Adrenal gland (tissue), 12 donors: ENCODE data around the gene VPS26B. TPM values are rescaled to one million over a fixed set of nuclear protein-coding genes. Genes with fewer than 3 reads are reported as not detected.

Experiments used
- DNase-seq, 7 donors: peaks; one replicate each; pipeline ENCODE4 v3.0.0-alpha.2; 2019 to 2020
- H3K27ac ChIP-seq, 5 donors: fragments of 200-600 bp; sonication (generic) in 4 of 5; 1 replicate in 3 of 5; 2 replicates in 2 of 5; pipeline versions ENCODE4 v1.5.1 to v1.8.0; 2016 to 2020; ENCODE audit warnings: mild to moderate bottlenecking in 1 of 5
- H3K27me3 ChIP-seq: fragments of 200-600 bp; 2 replicates; pipeline ENCODE4 v1.8.0; 2021
- H3K36me3 ChIP-seq, 2 donors: fragments of 200-600 bp; replicated peaks in 1 of 2; 1 replicate in 1 of 2; 2 replicates in 1 of 2; pipeline versions ENCODE4 v1.5.1 to v1.8.0; 2018 to 2022
- H3K4me1 ChIP-seq, 2 donors: fragments of 200-600 bp; replicated peaks in 1 of 2; 1 replicate in 1 of 2; 2 replicates in 1 of 2; pipeline versions ENCODE4 v1.5.1 to v1.8.0; 2018 to 2021
- H3K4me3 ChIP-seq, 4 donors: fragments of 200-600 bp; sonication (generic) in 3 of 4; one replicate each; pipeline ENCODE4 v1.5.1; 2016 to 2018
- H3K9me3 ChIP-seq, 3 donors: fragments of 200-600 bp; sonication (generic) in 1 of 3; replicated peaks in 1 of 3; 1 replicate in 2 of 3; 2 replicates in 1 of 3; pipeline versions ENCODE4 v1.5.1 to v1.8.0; 2016 to 2021
- CTCF ChIP-seq, 6 experiments: fragments of 450-650 bp in 4 of 6; fragments of 200-600 bp in 2 of 6; sonication (generic) in 1 of 6; IDR thresholded peaks; 1 replicate in 5 of 6; 2 replicates in 1 of 6; pipeline versions ENCODE4 v1.5.1 to v1.8.0; 2016 to 2021; ENCODE audit warnings: antibody characterized with exemption in 6 of 6, mild to moderate bottlenecking in 2 of 6, moderate library complexity in 1 of 6
- POLR2A ChIP-seq, 2 donors: fragments of 450-650 bp; IDR thresholded peaks; one replicate each; pipeline ENCODE4 v1.6.1; 2017; ENCODE audit warnings: antibody characterized with exemption in 2 of 2, mild to moderate bottlenecking in 2 of 2, moderate library complexity in 1 of 2
- WGBS, 4 donors: extraction: QIAGEN DNeasy Blood & Tissue Kit in 2 of 4; methylation state at CpG; one replicate each; pipeline versions ENCODE4 v1.1.5 to v1.1.7; 2013 to 2017; 5-methylcytosine and 5-hydroxymethylcytosine counted together
- intact Hi-C, 2 donors: fragments of 100-400 bp; cut with DNase I; formaldehyde crosslinking; loops; one replicate each; pipeline versions ENCODE4 v1.14.1 to v1.15.0; 2022 to 2023
- polyA plus RNA-seq, 3 donors: library from polyadenylated mRNA; stranded (reverse); fragments of 200-250 nt in 2 of 3; fragments of 350-450 nt in 1 of 3; fragmentation: Illumina TruSeq in 1 of 3; extraction: RNeasy Lipid Tissue Mini Kit (QIAGEN cat#74804) in 1 of 3; gene quantifications; one replicate each; pipeline ENCODE4 v1.2.3, GENCODE V29; 2013 to 2014
- total RNA-seq, 9 donors: library from RNA; depleted of rRNA in 4 of 9; stranded (reverse); fragments of >200 nt in 4 of 9; fragments of 120-200 nt in 1 of 9; fragmentation: NEBNext Ultra II Directional in 1 of 9; extraction: Animal tissue kit (Norgen Biotek cat#: 25700) in 1 of 9; gene quantifications; one replicate each; pipeline versions ENCODE4 v1.1.0 to v1.2.4, GENCODE V29; 2013 to 2023
- donor health status: healthy with polysubstance abuse.
- donor health status: Bipolar disorder and iron deficiency.
- donor health status: DM: yes; HTN: yes; CAD: no.
- donor health status: DM: no; HTN: no; CAD: no.
- donor health status: DM: no; HTN: no; CAD: no.
- donor health status: DM: yes; HTN: yes; CAD: no.

Gene VPS26B
- total and polyA plus RNA-seq, 12 donors: 25.3 to 74.6 (median 42.1) TPM

GRCh38 chr11:134202661-134203060, 21.8 kb upstream of the VPS26B start:
- no peak overlapping the region for H3K27ac ChIP-seq
- TF ChIP-seq POLR2A (IDR thresholded peaks at IDR 0.05) (no peak), CTCF (IDR thresholded peaks at IDR 0.05) (no peak)
- no peak for DNase-seq
- no peaks in the 10 kb centered on the region for H3K4me1 ChIP-seq
- no peak overlapping the region for H3K4me3 ChIP-seq
- H3K9me3 ChIP-seq: no peaks in the 10 kb centered on the region
- WGBS, 4 donors: 94 to 98% (median 96%) methylated on average over 4 of the region's 4 CpGs
- H3K36me3 ChIP-seq: peaks cover 0 to 39% of the 10 kb centered on the region in 2 donors
- no peaks in the 10 kb centered on the region for H3K27me3 ChIP-seq
- intact Hi-C loops: no loop called here

DNA sequence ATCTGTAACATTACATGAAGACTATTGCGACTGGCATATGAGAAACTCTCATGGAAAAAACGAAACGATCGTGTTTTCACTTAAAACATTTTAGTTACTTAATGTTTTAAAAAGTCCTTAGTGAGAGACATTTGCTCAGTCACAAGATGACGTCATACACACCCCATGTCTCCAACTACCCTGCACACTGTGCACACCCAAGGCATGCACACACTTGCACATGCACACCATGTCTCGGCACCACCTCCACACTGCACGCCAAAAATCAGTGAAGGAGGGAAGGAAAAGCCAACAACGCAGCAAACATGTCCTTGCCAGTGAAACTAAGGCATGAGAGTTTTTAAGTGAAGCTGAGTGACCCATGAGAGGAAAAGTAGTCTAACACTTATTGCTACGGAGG, 18.7 kb upstream of the VPS26B start:
- 94 to 97% (median 95%) methylated on average over 9 of the region's 9 CpGs for WGBS, 4 donors
- Histone ChIP-seq H3K27me3 (no peaks in the 10 kb centered on the region), H3K4me1 (no peaks in the 10 kb centered on the region), H3K36me3 (peaks cover 0 to 53% of the 10 kb centered on the region in 2 donors), H3K4me3 (no peak overlapping the region), H3K27ac (no peak overlapping the region), H3K9me3 (no peaks in the 10 kb centered on the region)
- TF ChIP-seq POLR2A (IDR thresholded peaks at IDR 0.05): no peak
- TF ChIP-seq CTCF (IDR thresholded peaks at IDR 0.05): no peak
- DNase-seq: no peak
- intact Hi-C loops: no loop called here

DNA sequence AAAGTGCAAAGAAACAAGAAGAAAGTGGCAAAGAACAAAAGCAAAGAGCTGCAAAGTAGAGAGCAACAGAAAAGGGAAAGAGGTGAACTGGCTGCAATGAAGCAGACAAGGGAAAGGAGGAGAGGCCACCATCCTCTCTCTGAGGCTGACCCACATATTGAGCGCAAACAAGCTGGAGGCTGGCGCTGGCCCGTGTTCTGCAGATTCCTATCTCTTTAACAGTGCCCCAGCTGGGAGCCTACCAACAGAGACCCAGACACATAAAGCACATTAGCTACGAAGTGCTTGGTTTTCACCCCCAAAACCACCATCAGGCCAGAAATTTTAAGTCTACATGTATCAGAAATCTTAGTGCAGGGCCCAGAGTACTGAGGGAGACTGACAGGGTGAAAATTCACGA, 18.3 kb upstream of the VPS26B start:
- intact Hi-C loops: no loop called here
- Histone ChIP-seq H3K4me3 (no peak overlapping the region), H3K27me3 (no peaks in the 10 kb centered on the region), H3K27ac (no peak overlapping the region), H3K4me1 (no peaks in the 10 kb centered on the region), H3K36me3 (peaks cover 0 to 53% of the 10 kb centered on the region in 2 donors), H3K9me3 (no peaks in the 10 kb centered on the region)
- WGBS, 4 donors: 75 to 94% (median 88%) methylated on average over 5 of the region's 5 CpGs
- no peak for TF ChIP-seq CTCF (IDR thresholded peaks at IDR 0.05)
- TF ChIP-seq POLR2A (IDR thresholded peaks at IDR 0.05): no peak
- peak in 1 of 7 donors; percentile 72 for DNase-seq

GRCh38 chr11:134207538-134208239, 16.8 kb upstream of the VPS26B start:
- WGBS, 4 donors: 85 to 88% (median 86%) methylated on average over 16 of the region's 16 CpGs
- peaks cover 0 to 42% of the 10 kb centered on the region in 2 donors for H3K36me3 ChIP-seq

More at GRCh38 chr11:134207538-134208239, 16.8 kb upstream of the VPS26B start:
- Histone ChIP-seq H3K9me3 (no peaks in the 10 kb centered on the region), H3K4me1 (no peaks in the 10 kb centered on the region), H3K27me3 (no peaks in the 10 kb centered on the region), H3K4me3 (no peak overlapping the region), H3K27ac (no peak overlapping the region)
- intact Hi-C loops: no loop called here
- DNase-seq: peak; percentile 22 to 74 (median 48)
- peak; percentile 57 to 72 (median 68) for TF ChIP-seq CTCF (IDR thresholded peaks at IDR 0.05)
- no peak for TF ChIP-seq POLR2A (IDR thresholded peaks at IDR 0.05)
